ENCODE data around the gene PAX7.

The PAX7 gene

GRCh38 chr1:18707696-18708257 is 77.1 kb downstream of the PAX7 start:
- no peak for ATAC-seq
- TF ChIP-seq ZC3H10 (CRISPR knock-in tag; IDR thresholded peaks at IDR 0.05) (no peak), SNAI2 (CRISPR knock-in tag; IDR thresholded peaks at IDR 0.05) (no peak), ISL1 (CRISPR knock-in tag; IDR thresholded peaks at IDR 0.05) (no peak), POU6F1 (CRISPR knock-in tag; IDR thresholded peaks at IDR 0.05; ENCODE audit: borderline replicate concordance, low read depth) (no peak), ZNF565 (CRISPR knock-in tag; conservative IDR thresholded peaks at IDR 0.05; ENCODE audit: low read depth) (no peak), PATZ1 (CRISPR knock-in tag; IDR thresholded peaks at IDR 0.05; ENCODE audit: borderline replicate concordance) (no peak), TCF4 (CRISPR knock-in tag; IDR thresholded peaks at IDR 0.05; ENCODE audit: borderline replicate concordance) (no peak), ZFP30 (CRISPR knock-in tag; IDR thresholded peaks at IDR 0.05) (no peak), ZFP3 (CRISPR knock-in tag; IDR thresholded peaks at IDR 0.05) (no peak), ARNTL (CRISPR knock-in tag; IDR thresholded peaks at IDR 0.05; ENCODE audit: borderline replicate concordance, low read depth) (no peak), ZNF8 (CRISPR knock-in tag; IDR thresholded peaks at IDR 0.05) (no peak), CSRNP3 (CRISPR knock-in tag; IDR thresholded peaks at IDR 0.05) (no peak)

- TF ChIP-seq CSRNP3 (CRISPR knock-in tag; IDR thresholded peaks at IDR 0.05) (no peak), CREB5 (CRISPR knock-in tag; IDR thresholded peaks at IDR 0.05; ENCODE audit: low read depth) (no peak), TCF4 (CRISPR knock-in tag; IDR thresholded peaks at IDR 0.05; ENCODE audit: borderline replicate concordance) (no peak), SNAI2 (CRISPR knock-in tag; IDR thresholded peaks at IDR 0.05) (no peak), CSDC2 (CRISPR knock-in tag; IDR thresholded peaks at IDR 0.05) (no peak), ZNF565 (CRISPR knock-in tag; conservative IDR thresholded peaks at IDR 0.05; ENCODE audit: low read depth) (no peak), ARNTL (CRISPR knock-in tag; IDR thresholded peaks at IDR 0.05; ENCODE audit: borderline replicate concordance, low read depth) (no peak), POU6F1 (CRISPR knock-in tag; IDR thresholded peaks at IDR 0.05; ENCODE audit: borderline replicate concordance, low read depth) (no peak), BACH2 (CRISPR knock-in tag; IDR thresholded peaks at IDR 0.05; ENCODE audit: borderline replicate concordance) (no peak), RARB (CRISPR knock-in tag; IDR thresholded peaks at IDR 0.05) (no peak), ISL1 (CRISPR knock-in tag; IDR thresholded peaks at IDR 0.05) (no peak)
- ATAC-seq = no peak
Measured at GRCh38 chr1:18710002-18710401, 79.4 kb downstream of the PAX7 start.

- ATAC-seq = no peak
- no peak for TF ChIP-seq PPARA (CRISPR knock-in tag; IDR thresholded peaks at IDR 0.05; ENCODE audit: borderline replicate concordance)
- TF ChIP-seq ZNF565 (CRISPR knock-in tag; conservative IDR thresholded peaks at IDR 0.05; ENCODE audit: low read depth) = no peak
- TF ChIP-seq ARNTL (CRISPR knock-in tag; IDR thresholded peaks at IDR 0.05; ENCODE audit: borderline replicate concordance, low read depth) = no peak
- TF ChIP-seq TCF4 (CRISPR knock-in tag; IDR thresholded peaks at IDR 0.05; ENCODE audit: borderline replicate concordance) = no peak
- no peak for TF ChIP-seq ZC3H10 (CRISPR knock-in tag; IDR thresholded peaks at IDR 0.05)
- no peak for TF ChIP-seq TSHZ2 (CRISPR knock-in tag; IDR thresholded peaks at IDR 0.05)
- TF ChIP-seq ISL1 (CRISPR knock-in tag; IDR thresholded peaks at IDR 0.05) = no peak
- no peak for TF ChIP-seq POU6F1 (CRISPR knock-in tag; IDR thresholded peaks at IDR 0.05; ENCODE audit: borderline replicate concordance, low read depth)
- no peak for TF ChIP-seq BACH2 (CRISPR knock-in tag; IDR thresholded peaks at IDR 0.05; ENCODE audit: borderline replicate concordance)
- TF ChIP-seq CSDC2 (CRISPR knock-in tag; IDR thresholded peaks at IDR 0.05) = no peak
- TF ChIP-seq ESRRG (CRISPR knock-in tag; IDR thresholded peaks at IDR 0.05) = no peak
- TF ChIP-seq CREB5 (CRISPR knock-in tag; IDR thresholded peaks at IDR 0.05; ENCODE audit: low read depth) = no peak
Measured at GRCh38 chr1:18711003-18711402, 80.4 kb downstream of the PAX7 start.
